Activated naive CD4-positive, alpha-beta T cell treated with anti-CD3 and anti-CD28 coated beads, Interleukin-2, amount 50 U/mL, for 16 hours (primary cell): ENCODE data around the gene NRXN2.
"Not testable (repeated sequence)": the region's sequence is repeated elsewhere in the genome, so short reads cannot be mapped to it uniquely, and the experiment has no call there.

ENCODE experiments used
- DNase-seq: peaks from one replicate; pipeline ENCODE4 v3.0.0-alpha.2; 2020

Gene NRXN2

DNA sequence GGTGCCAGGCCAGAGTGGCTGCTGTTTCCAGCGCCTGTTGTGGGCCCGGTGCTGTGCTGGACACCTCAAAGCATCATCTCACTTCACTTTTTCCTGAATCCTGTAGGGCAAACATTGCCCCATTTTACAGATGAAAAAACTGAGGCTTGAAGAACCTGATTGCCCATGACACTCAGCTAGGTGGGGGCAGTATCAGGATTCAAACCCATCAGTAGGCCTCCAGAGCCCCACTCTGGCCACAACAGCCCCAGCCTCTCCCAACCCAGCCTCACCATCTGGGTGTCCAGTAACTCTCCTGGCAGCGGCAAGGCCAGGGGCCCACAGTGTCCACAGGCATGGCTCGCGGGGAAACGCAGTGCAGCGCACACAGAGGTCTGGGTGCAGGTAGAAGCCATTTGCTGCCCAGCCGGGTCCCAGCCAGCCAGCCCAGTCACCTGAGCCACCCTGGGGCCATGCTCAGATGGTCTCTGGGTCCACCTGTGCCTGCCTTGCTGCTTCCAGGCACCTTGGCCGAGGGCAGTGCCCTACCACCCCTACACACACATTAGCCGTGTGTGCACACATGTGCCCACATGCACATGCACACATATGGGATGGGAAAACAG lies 120.4 kb downstream of the NRXN2 start:
- DNase-seq, result no peak

DNA sequence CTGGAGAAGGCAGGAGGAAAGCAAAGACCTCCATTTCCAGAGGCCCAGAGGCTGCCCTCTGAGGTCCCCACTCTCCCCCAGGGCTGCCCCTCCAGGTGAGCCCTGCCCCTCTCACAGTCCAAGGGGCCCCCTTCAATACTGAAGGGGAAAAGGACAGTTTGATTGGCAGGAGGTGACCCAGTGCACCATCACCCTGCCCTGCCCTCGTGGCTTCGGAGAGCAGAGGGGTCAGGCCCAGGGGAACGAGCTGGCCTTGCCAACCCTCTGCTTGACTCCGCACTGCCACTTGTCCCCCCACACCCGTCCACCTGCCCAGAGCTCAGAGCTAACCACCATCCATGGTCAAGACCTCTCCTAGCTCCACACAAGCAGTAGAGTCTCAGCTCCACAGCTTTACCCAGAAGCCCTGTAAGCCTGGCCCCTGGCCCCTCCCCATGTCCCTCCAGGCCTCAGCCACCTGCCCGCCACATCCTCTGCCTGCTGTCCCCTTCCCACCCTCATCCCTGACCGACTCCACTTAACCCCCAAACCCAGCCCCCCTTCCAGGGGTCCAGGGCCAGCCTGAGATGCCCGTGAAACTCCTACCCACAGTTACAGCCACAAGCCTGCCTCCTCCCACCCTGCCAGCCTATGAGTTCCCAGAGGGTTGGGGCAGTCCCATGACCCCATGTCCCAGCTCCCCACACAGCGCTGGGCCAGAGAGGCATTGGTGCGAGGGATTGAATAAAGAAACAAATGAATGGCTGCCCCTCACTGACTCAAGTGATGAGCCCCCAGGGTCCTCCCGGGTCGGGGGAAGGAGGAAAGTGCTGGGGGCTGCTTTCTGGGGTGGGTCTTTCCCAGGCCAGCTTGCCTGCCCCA lies 121.2 kb downstream of the NRXN2 start:
- no peak for DNase-seq

DNA sequence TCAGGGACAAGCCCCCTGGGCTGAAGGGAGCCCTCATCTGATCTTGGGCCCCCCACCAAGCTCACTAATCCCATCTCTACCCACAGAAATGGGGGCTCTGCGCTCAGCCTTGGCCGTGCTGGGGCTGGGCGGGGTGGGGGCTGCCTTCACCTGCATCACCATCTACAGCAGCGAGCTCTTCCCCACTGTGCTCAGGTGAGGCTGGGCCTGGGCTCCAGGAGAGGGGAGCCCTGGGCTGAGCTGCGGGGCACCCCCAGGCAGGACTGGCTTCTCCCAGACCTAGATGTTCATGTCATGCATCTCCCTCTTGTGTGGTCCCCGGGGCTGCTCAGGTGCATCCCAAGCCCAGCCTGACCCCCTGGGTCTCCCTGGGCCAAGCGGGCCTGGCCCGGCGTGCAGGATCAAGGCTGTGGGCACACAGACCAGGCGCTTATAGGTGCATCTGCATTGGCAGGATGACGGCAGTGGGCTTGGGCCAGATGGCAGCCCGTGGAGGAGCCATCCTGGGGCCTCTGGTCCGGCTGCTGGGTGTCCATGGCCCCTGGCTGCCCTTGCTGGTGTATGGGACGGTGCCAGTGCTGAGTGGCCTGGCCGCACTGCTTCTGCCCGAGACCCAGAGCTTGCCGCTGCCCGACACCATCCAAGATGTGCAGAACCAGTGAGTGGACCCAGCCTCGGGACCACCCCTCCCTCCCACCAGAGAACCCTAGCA lies 122.6 kb downstream of the NRXN2 start:
- no peak for DNase-seq

DNA sequence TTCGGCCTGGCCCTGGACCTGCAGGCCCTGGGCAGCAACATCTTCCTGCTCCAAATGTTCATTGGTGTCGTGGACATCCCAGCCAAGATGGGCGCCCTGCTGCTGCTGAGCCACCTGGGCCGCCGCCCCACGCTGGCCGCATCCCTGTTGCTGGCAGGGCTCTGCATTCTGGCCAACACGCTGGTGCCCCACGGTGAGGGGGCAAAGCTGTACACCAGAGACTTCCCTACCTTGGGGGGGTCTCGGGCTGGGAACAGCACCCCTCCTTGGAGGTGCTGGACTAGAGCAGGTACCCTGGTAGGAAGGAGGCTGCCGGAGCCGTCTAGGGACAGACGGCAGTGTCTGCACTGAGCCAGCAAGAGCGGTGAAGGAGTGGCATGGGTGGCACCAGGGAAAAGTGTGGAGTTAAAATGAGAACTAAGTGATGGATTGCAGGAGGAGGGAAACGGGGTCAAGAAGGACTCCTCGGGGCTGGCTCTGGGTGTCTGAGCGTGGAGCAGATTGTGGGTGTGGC lies 123.2 kb downstream of the NRXN2 start:
- DNase-seq, result no peak

DNA sequence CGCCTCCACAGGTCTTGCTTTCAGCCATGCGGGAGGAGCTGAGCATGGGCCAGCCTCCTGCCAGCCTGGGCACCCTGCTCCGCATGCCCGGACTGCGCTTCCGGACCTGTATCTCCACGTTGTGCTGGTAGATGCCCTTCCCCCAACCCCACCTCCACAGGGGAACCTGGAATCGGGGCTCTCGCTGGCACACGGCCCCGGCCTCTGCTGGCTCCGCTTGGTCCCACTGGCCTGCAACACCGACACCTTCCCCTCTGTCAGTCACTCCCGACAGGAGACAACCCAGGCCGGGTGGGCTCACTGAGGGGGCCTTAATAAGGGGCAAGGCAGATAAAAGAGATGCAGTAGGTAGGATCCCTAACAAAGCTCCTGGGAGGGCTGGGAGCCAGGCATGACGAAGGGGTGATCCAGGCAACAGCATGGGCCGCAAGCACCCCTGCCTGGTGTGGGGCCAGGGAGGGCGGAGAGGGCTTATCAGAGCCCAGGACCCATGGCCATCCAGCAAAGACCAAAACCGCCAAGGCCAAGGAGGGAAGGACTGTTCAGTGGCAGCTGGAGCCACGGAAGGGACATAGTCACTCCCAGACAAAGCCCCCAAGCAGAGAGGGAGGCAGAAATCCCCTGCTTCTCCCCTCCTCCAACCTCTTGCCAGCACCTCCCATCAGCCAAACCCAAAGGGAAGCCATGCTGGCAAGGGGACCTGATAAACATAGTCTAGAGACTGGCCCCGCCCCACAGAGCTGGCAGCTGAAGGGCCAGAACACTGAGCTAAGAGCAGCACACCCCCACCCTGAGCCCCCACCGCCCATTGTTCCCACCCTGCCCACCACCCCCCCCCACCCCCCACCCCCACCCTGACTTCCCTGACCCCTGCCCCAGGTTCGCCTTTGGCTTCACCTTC lies 124.0 kb downstream of the NRXN2 start:
- no peak for DNase-seq

DNA sequence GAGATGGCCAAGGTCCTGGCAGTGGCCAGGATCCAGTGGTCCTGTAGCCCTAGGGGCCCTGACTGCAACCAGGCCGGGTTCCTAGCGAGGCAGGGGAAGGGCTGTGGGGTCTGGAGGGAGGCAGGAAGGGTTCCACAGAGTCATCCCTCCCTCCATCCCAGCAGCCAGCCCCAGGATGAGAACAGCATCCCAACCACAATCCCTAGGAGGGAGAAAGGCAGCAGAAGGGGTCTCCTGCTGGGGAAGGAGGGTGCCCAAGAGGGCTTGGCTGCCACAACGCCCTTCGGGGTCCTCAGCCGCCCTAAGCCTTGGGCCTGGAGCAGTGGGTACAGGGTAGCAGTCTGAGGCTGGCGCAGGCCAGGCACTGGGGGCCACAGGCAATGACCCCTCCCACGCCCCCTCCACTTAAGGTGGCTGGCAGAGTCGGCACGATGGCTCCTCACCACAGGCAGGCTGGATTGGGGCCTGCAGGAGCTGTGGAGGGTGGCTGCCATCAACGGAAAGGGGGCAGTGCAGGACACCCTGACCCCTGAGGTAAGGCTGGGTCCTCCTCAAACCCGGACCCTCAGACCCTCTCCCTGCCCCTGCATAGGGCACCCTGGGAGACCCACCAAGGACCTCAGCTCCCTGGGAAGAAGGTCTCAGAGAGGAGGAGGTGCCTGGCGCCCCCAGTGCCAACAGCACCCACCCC lies 124.7 kb downstream of the NRXN2 start:
- DNase-seq, result no peak

DNA sequence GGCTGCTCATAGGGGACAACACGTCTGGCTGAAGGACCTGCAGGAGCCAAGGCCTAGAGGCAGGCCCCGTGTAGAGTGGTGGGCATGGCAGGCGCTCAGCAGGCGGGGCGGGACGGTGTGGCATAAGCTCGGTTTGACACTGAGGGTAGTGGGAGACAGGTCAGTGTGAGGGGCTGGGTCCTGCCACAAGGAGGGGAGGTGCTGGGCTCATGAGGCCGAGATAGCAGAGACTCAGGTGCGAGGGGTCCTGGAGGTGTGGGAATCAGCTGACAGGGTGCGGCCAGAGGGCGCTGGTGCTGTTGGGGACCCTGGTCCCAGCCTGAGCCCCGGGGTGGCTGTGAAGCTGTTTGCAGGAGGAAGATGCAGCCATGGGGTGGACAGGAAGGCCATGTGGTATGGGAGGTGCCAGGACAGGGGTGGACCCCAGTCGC lies 125.3 kb downstream of the NRXN2 start:
- no peak for DNase-seq

DNA sequence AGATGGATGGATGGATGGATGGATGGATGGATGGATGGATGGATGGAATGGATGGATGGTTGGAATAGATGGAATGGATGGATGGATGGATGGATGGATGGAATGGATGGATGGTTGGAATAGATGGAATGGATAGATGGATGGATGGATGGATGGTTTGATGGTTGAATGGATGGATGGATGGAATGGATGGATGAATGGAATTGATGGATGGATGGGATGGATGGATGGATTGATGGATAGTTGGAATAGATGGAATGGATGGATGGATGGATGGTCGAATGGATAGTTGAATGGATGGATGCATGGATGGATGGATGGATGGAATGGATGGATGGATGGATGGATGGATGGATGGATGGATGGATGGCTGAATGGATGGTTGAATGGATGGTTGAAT lies 127.1 kb downstream of the NRXN2 start:
- not testable (repeated sequence) for DNase-seq

DNA sequence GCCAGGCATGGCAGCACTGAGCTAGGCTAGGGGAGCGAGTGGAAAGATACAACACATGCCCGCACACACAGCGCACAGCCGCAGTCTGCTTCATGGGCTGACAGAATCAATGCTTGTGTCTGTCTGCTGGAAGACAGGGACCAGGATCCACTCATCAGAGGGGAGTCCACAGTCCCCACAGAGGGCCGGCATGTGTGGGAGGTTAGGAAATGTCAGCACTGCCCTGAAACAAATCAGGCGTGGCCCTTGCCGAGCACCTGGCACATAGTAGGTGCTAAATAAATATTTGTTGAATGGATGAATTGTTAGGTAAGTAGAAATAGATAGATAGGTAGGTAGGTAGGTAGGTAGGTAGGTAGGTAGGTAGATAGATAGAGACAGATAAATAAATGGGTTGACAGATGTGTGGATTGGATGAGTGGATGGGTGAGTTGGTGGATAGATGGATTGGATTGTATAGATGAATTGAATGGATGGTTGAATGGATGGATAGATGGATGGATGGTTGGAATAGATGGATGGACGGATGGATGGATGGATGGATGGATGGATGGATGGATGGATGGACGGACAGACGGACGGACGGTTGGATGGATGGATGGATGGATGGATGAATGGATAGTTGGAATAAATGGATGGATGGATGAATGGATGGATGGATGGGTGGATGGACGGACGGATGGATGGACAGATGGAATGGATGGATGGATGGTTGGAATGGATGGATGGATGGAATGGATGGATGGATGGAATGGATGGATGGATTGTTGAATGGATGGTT lies 128.6 kb downstream of the NRXN2 start:
- DNase-seq, result no peak

DNA sequence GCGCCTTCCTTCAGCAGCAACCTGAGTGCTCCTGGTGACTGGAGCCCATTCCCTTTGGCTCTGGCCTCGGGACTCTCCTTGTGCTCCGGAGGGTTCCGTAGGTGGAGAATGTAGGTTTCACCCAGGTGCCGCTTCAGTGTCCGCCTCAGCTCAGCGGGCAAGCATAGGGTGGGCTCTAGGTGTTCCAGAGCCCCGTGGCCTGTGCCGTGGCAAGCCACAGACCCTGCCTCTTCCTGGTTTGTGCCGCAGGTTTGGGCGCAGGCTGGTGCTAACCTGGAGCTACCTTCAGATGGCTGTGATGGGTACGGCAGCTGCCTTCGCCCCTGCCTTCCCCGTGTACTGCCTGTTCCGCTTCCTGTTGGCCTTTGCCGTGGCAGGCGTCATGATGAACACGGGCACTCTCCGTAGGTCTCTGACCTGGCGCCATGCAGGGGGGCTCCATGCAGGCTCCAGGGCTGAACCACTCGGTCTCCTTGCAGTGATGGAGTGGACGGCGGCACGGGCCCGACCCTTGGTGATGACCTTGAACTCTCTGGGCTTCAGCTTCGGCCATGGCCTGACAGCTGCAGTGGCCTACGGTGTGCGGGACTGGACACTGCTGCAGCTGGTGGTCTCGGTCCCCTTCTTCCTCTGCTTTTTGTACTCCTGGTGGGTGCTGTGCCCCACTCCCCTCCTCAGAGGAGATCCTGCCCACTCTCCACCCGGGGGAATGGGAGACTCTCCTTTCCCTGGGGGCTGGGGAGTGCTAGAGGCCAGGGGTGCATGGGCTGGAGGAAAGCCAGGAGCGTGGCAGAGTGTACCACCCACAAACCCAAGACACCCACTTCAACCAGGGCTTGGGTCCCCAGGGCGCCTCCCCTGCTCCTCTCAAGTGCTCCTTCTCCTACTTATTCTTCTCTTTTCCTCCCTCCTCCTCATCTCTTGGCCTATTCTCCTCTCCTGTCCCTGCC lies 129.6 kb downstream of the NRXN2 start:
- DNase-seq, result no peak

DNA sequence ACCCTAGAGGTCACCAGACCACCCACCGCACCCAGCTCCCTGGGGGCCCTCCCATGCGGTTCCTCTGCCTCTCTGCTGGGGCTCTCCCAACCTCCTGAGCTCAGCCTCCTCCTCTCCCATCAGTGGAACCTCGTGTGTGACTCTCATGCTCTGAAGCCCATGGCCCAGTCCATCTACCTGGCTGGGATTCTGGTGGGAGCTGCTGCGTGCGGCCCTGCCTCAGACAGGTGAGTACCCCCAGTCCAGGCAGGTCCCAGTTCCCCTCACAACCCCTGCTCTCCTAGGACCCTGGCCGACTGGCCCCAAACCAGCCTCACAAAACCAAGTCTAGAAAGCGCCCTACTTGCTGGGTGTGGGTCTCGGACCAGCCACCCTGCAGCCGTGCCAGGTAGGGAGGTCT lies 130.3 kb downstream of the NRXN2 start:
- DNase-seq, result no peak

DNA sequence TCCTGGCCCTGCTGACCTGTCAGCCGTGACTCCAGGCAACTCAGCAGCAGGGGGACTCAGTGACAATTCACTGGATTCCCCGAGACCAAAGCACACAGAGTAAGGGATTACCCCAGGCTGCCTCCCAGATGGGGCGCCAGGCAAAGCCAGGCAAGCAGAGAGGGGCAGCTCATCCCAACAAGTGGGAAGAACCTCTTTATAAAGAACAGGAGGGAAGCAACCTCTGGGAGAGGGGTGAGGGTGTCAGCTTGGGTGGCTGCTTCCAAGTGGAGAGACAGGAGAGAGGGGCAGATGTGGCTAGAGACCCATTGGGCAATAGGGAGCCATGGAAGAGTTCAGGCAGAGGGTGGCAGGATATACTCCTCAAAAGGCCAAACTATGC lies 130.8 kb downstream of the NRXN2 start:
- DNase-seq, result no peak

DNA sequence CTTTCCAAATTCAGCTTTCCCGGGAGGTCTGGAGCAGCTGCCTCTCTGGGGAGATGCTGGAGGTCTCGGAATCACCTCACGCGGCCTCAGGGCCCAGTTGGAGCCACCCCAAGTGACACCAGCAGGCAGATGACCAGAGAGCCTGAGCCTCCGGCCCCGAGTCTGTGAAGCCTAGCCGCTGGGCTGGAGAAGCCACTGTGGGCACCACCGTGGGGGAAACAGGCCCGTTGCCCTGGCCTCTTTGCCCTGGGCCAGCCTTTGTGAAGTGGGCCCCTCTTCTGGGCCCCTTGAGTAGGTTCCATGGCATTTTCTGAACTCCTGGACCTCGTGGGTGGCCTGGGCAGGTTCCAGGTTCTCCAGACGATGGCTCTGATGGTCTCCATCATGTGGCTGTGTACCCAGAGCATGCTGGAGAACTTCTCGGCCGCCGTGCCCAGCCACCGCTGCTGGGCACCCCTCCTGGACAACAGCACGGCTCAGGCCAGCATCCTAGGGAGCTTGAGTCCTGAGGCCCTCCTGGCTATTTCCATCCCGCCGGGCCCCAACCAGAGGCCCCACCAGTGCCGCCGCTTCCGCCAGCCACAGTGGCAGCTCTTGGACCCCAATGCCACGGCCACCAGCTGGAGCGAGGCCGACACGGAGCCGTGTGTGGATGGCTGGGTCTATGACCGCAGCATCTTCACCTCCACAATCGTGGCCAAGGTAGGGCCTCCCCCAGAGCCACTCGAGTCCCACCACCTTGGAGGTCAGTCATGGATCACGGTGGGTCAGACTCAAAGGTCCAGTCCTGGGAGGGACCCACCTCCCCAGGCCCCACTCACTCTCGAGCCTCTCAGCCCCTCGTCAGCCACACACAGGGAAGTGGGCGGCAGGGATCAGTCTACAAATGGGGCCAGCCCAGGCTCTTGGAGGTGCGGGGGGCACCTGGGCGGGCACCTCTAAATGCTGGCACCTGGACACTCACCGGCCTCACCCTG lies 131.5 kb downstream of the NRXN2 start:
- no peak for DNase-seq

DNA sequence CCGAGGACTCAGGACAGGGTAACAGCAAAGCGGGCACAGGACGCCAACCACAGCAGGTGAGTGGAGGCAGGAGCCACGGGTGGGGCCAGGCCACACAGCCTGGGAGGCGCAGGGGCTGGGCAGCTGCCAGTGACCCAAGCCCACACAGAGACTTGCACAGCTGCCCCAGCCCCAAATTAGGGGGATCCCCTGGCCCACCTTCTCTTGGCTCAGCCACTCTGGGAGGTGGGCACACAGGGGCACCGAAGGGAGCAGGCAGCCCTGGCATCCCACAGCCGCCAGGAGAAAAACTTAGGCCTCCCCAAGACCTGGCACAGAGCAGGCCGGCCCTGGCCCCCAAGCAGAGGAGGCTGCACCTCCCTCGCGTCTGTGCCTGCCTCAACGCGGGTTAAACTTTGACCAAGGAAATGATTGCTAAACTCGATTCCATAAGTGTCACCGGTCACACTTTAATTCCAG lies 132.2 kb downstream of the NRXN2 start, which contains the start of gene SLC22A12:
Gene SLC22A12, plus strand, starts transcription at position 458 of the 459 bp plus-strand sequence. CDS start 337 bp downstream, outside the sequence.
- DNase-seq, result no peak

DNA sequence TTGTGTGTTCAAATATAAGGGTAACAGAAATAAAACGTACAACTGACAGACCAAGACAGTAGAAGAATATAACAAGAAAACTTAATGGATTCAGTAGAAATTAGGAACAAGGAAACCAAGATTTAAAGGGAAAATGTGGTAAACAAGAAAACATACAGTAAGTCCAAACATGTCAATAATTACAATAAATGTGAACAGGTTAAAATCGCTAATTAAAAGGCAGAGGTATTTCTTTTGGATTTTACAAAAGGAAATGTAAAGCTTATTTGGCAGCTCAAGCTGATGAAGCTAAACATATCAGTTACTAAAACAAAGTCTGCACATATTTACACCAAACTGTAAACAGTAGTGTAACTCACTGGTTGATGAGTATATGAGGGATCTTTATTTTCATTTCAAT lies 134.3 kb downstream of the NRXN2 start:
- no peak for DNase-seq

DNA sequence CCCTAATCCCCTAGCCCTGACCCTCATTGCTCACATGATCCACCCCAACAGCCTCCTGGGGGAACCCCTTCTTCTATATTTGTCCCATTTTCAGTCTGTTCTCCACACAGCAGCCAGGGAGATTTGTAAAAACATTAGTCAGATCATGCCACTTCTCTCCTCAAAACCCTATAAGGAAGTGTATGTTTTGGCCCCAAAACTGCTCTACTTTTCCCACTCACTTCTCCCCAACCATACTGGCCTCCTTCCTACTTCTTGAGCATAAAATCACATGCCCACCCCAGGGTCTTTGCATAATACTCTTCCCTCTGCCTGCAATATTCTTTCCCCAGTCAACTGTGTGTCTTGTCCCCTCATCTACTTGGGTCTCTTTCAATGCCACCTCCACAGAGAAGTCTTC lies 136.6 kb downstream of the NRXN2 start:
- no peak for DNase-seq

DNA sequence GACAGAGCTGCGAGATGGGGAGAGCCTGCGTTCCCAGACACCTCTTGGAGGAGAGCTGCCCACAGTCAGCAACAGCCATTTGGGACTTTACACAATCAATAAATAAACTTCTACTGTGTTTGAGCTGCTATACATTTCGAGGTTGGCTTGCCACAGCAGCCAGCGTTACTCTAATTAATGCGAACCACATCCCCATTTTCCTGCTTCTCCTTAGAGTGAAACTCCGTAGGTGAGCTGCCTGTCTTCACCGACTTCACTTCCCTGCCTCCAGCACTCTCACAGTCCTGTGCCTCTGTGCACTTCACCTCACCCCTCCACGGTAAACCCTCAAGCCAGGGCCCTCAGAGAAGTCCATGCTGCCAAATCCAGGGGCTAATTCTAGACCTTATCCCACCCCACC lies 137.8 kb downstream of the NRXN2 start:
- no peak for DNase-seq
